DMS53 treated with DMSO at 0.1 percent for 48 hours (cell line): Measurements from ENCODE around the gene CFAP45.
"Not testable (repeated sequence)": the region's sequence is repeated elsewhere in the genome, so short reads cannot be mapped to it uniquely, and the experiment has no call there.

Experiments
- DNase-seq: peaks from one replicate; lab custom pipeline; 2025; ENCODE audit not compliant: unreplicated experiment; lab: John Stamatoyannopoulos, UW

The CFAP45 gene

DNA sequence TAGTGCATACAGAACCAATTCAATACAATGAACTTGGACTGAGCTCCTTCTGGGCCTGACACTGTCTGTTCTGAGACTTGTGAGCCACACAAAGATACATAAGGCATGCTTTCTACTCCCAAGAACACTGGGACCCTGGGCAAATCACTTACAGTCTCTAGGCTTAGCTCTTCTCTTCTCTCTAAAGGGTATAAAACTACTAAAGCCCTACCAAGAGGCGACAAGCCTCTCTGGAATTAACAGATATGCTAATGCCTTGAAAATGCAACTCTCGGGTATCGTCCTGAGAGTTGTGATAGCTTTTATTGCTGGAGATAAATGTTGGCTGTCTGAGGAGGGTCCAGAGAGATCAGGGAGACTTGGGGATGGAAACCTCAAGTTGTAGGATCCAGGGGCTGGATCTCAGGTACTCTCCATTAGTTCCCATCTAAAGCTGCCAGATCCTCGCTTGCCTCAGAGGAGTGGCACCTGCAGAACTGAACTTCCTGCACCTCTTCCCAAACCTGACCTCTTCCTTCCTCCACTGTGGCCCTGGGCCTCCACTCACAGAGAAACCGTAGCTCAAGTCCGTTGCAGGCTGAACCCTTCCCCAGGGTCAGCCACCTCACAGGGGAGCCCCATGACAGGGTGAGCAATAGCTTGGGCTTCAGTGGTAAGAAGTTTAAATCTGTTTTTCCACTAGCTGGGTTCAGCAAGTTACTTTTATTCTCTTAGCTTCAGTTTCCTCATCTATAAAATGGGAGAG lies 11.5 kb upstream of the CFAP45 start:
- no peak for DNase-seq

DNA sequence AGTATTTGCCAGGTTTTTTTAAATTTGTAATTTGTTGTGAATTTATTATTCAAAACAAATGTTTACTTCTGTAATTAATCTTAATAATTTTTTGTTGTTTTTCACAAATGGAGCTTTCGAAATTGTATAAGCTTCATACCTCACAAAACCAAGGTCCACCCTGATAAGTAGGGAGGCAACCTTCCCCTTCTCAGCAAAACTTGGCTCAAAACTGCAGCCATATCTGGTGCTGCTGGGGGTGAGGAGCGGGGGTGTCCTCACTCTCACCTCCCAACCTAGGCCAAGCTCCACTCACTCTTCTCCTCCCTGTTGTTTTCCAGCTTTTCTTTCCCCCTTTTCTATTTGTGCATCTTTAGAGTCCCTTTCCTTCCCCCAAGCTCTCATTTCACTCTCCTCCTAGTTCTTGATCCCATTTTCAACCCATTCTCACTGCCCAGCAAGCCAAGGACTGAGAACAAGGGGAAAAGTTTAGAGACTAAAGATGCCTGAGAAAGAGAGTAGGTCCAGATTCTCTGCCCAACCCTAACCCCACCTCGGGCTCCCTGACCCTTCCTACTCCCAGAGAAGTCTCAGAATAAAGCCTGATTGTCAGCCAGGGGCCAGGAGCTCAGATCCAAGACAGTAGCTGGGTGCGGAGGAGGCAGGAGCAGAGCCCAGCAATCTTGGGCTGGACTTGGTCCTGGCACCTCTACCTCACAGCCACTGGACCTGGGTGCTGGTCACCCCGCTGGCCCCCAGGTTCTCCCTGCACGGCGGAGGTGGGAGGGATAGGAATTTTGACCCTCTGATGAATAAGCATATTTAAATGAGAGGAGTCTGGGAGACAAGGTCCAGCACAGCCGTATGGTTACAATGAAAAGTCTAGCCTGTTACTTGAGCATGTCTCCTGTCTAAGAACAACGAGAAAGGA lies 8.3 kb upstream of the CFAP45 start:
- DNase-seq = no peak

DNA sequence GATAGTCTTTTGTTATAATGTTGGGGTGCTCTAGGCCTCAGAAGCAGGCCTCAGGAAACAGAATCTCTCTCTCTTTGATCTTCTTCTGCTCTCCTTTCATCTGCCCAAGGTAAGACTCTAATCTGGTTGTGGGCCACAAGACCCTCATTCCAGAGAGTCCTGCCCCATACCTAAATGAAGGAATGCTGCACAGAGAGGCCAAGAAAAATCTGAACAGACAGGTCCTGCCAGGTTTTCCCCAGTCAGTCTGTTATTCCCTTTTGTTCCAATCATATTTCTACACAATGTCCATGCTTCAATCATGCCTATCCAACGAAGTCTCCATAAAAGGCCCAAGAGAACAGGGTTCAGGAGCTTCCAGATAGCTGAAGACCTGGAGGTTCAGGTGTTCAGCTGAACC lies 7.0 kb upstream of the CFAP45 start:
- no peak for DNase-seq

DNA sequence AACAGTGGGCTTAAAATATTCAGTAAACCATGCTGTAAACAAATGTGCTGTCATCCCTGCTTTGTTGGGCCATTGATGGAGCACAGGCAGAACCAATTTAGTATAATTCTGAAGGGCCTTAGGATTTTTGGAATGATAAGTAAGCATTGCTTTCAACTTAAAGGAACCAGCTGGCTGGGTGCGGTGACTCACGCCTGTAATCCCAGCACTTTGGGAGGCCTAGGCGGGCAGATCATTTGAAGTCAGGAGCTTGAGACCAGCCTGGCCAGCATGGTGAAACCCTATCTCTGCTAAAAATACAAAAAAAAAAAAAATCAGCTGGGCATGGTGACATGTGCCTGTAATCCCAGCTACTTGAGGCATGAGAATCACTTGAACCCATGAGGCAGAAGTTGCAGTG lies 4.1 kb upstream of the CFAP45 start:
- DNase-seq = not testable (repeated sequence)

DNA sequence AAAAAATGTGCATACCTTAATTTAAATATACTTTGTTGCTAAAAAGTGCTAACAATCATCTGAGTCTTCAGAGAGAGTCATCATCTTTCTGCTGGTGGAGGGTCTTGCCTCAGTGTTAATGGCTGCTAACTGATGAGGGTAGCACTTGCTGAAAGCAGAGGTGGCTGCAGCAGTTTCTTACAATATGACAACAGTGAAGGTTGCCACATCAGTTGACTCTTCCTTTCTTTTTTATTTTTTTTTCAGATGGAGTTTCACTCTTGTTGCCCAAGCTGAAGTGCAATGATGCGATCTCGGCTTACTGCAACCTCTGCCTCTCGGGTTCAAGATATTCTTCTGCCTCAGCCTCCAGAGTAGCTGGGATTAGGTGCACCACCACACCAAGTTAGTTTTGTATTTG lies 2.6 kb upstream of the CFAP45 start:
- no peak for DNase-seq

DNA sequence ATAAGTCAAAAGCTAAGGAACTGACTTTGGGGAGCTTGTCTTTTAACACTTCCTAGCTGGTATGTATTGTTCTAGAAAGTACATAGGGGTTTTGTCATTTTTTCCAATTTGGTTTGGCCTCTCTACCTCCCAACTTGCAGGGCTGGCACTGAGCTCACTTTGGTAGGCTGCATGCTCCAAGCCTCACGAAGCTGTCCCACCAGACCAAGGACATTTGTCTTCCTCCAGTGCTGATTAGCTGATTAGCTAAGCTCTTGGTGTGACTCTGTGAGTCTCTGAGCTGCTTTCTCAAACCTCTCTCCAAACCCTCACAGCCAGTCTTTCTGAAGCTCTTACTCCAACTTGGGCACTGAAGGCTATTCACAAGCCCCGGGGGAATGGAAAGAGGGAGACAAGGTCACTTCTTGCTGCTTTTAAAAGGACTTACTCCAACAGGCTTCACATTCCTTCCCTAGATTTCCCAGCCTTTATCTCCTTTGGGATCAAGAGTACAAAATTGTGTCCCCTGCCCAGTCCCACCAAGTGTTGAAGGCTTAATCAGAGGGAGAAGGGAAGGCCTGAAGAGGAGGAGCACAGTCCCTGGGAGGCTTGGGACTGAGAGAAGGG lies 893 bp upstream of the CFAP45 start:
- no peak for DNase-seq

DNA sequence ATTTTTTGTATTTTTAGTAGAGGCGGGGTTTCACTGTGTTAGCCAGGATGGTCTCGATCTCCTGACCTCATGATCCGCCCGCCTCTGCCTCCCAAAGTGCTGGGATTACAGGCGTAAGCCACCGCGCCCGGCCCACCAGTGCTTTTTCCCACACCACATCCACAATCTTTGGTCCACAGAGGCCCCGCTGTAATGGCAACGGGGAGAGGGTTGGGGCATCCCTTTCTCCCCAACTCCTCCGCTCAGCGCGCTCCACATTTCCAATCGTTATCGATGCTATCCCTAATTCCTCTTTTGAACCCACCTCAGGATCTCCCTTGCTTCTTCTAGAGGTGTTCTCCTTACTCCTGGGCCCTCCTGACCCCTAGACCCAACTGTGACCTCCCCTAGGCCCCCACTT lies 331 bp downstream of the CFAP45 start:
- not testable (repeated sequence) for DNase-seq

DNA sequence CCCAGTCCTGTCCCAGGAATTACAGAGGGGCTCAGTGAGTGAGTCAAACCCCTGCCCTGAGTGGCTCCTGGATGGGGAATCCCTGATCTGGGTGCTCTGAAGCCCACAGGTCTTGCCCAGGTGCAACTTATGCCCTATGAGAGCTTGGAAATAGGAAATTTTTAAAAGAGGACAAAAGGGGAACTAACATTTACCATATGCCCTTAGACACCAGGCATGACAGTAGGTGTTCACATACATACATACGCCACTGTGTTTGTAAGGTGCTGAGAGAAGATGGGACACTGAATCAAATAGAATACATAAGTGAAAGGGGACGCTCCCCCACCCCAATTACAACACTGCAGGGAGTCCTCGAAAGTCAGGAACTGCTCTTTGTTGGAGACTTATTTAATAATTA lies 1.4 kb downstream of the CFAP45 start:
- DNase-seq = no peak

DNA sequence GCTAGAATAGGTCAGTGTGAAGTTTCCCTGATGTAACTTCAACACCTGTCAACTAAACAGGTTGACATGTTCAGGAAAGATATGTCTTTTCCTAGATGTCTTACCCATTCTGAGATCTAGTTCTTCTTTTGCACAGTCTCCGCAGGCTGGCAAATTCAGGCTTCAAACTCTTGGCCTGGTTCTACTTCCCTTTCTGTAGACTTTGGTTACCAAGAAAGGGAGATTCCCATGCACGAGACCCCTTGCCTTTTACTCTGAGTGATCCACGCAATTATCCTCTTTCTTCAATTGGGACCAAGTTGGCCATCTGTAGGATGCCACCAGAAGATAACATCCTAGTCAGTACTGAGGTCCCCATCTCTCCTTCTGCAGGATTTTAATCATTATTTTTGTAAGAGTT lies 2.0 kb downstream of the CFAP45 start:
- no peak for DNase-seq

DNA sequence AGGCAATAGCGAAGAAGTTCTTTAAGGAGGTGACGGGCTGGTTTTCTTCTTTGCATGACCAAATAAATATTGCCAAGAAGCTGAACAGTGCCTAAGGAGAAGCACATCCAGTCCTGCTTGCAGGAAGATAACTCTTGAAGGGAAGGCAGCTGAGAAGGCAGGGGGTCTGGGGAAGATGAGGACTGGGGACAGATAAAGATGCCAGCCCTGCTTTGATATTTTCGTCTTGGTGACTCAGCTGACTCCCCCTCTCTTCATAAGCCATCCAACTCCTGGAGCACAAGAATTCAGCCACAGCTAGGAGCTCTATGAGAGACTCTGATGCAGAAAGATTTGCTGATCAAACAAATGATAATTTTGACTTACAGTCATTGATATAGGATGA lies 3.4 kb downstream of the CFAP45 start:
- no peak for DNase-seq

DNA sequence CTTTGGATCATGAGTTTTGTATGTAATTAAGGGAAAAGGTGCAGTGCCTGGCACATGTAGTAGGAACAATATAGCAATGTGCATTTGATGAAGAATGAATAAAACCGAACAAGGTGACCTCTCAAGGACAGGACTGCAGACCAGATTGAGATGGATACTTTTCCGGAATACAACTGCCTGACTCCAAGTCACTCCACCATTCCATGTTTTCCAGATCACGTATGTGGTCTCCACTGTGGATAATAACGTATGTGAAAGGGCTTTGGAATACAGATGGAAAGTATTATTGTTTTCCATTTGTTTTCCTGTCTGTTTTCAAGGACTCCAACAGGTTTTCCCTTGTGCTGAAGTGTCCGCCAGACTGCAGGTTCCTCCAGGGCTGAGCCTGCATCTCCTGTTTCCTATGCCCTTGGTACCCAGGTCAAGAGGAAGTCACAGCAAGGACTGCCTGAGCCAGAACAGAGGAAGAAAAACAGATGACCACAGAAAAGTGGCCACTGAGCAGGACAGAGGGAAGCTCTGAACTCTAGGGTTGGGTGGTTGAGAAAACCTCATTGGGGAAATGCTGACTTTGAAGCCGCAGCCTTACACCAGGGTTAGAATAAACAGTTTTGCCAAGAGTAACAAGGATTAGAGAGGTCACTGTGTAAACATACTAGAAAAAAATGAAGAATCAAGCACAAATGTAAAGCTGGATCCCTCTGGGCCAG lies 4.0 kb downstream of the CFAP45 start:
- no peak for DNase-seq

DNA sequence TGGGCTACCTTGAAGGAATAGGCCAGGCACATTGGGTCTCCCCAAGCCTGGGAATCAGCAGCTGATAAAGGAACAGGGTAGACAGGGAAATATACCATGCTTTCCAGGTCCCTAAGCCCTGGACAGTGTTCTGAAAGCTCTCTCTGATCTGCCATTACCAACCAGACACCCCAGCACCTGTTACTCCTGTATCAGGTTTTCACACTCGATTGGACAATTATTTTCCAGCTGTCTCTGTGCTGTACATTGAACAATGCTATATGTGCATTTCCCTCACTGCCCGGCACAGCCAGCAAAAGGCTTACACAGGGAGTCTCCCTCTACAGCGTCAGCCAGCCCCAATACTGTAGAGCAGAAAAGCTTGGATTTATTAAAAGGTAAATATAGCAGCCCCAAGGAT lies 4.7 kb downstream of the CFAP45 start:
- no peak for DNase-seq

DNA sequence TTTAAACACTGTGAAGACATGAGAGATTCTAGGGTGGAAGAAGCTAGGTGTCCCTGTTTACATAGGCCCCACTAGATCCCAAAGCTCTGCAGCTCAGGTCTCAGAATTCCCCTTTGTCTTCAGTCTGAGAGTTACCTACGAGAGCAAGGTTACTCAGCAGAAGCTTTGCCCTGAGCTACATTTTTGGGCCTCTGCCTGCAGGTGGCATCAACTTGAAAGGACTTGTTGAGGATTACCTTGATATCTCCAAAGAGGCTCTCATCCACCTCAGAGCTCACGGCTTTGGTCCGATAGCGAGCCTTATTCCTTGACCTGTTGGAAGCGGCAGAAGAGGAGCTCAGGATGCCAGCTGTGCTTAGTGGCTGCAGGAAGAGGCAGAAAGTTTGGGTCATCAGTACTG lies 7.0 kb downstream of the CFAP45 start:
- DNase-seq = no peak

DNA sequence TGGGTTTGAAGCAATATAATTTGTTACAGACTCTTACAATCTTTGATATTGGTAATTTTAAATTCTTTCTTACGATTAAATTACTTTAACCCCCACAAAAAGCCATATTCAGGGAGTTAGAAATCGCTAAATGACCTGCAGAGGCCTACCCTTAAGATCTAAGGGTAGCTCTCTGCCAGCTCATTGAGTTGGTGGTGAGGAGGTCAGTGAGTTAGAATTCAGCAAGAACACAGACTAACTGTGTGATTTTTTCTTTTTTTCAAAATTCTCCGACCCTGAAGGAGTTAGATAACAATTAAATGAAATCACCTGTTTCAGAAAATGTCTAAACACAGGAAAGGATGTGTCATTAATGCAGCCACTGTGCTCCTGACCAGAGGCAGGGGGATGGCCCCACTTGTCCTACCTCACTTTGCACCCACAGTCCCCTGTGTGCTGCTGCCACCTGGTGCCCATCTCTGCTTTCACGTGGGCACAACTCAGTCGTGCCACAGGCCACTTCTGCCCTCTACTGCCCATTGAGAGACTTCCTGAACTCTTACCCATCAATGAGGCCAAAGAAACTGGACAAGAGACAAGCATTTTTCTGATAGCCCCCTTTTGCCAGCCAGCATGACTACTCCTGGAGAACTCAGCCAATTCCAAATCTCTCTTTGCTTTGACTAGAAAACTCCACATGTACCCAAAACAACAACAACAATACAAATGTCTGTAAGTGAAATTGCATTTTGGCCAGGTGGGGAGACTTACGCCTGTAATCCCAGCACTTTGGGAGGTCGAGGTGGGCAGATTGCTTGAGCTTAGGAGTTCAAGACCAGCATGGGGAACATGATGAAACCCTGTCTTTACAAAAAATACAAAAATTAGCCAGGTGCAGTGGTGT lies 8.4 kb downstream of the CFAP45 start:
- peak; percentile 81 for DNase-seq

DNA sequence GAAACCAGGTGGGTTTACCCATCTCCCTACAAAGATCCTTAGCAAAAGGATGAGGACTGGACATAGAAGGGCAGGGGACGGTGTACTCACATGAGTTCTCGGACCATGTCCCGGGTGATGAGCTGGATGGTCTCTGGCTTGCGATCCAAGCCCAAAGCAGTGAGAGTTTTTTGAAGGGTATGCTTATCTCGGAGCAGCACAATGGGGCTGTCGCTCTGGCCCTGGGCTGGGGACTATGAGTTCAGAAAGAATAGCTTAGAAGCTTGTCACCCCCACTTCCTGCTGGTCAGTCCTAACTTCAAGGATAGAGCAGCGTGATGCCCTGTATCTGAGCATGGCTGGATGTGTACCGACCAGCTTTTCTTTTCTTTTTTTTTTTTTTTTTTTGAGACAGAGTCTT lies 9.6 kb downstream of the CFAP45 start:
- no peak for DNase-seq

DNA sequence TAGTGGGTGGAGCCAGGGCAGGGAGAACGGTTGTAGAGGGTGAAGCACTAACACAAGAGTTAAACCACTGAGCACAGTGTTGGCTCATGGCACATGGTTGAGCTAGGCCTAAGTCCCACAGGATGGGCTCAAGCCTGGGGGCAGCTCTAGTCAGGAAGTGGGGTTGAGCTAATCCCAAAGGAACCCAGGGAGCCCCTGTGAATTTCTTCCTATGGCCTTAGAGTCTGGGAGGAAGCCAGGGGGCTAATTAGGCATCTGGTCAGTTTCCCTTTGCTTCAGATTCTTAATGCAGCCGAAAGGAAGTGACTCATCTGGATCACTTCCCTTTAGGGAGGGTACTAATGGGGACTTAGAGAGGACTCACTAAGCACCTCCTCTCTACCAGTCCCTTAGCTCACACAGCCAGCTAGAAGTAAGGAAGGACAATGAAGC lies 10.1 kb downstream of the CFAP45 start:
- DNase-seq = peak; percentile 65

DNA sequence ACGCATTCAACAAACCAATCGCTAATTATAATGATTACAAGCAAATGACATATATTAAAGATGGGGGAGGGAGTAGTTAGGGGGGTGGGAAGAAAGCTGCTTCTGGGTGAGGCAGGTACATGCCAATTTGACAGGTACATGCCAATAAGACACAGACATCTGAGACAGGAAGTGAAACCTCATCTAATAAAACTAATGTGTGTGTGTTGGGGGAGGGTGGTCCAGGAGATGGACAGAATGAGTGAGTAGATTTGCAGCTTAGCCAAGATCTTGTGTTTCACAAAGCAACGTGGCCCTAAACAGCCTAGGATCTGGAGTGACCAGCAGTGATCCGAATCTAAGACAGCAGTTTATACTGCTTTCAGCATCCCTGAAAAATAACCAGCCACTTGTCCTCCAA lies 10.8 kb downstream of the CFAP45 start:
- no peak for DNase-seq

DNA sequence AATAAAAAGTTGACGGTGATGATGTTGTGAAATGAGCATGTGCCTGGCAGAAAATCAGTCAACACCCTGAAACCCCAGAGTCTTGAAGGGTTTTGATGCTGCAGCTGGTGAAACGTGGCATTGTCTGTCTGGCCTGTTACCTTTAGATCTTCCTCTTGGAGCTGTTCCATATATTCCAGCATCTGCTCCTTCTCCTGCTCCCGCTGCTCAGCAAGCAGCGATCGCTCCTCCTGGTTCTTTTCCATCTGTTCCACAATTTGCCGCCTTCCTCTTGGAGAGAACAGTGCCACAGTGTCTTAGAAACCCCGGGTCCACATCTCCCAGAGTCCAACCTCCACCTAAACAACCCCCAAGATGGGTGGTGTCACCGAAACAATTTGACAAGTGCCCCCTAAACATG lies 15.7 kb downstream of the CFAP45 start:
- no peak for DNase-seq

DNA sequence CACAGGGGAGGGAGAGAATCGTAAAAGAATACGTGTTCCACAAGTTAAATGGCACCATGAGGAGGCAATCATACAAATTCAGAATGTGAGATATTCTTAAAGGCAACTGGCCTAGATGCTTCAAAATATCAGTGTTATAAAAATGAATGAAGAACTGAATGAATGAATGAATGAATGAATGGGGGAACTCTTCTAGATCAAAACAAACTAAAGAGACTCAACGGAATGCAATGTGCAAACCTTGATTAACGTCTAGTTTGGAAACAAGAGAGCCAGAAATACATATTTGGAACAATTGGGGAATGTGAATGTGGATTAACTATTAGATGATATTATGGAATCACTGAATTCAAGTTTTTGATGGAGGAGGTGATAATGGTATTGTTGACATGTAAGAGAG lies 16.8 kb downstream of the CFAP45 start:
- no peak for DNase-seq

DNA sequence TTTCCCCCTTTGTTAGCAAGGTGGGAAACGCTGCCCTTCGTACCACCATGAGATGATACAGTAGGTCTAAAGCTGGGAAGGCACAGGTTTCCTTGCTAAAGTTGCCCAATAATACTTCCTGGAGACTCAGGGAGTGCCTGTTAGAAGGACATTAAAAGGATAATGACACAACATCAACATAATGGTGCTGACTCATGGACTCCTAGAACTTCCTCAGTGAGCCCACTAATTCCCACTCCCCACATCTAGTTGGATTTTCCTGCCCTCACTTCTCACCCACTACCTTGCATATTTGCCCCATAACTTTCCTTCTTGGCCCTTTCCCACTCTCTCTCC lies 17.5 kb downstream of the CFAP45 start:
- peak; percentile 8 for DNase-seq
